Endothelial cell of umbilical vein (primary cell): Measurements from ENCODE around the gene ZNF609.

Experiments used
- EZH2 ChIP-seq: IDR thresholded peaks from 2 replicates; pipeline ENCODE4 v1.6.1; 2012; ENCODE audit warnings: borderline replicate concordance, low read depth, mild to moderate bottlenecking, moderate library complexity, low read length, inconsistent platforms; ENCODE audit not compliant: severe bottlenecking
- FOS ChIP-seq: IDR thresholded peaks from 2 replicates; pipeline ENCODE4 v1.6.1; 2011; ENCODE audit warnings: mild to moderate bottlenecking, low read length, moderate library complexity, borderline replicate concordance; ENCODE audit not compliant: insufficient read depth
- GATA2 ChIP-seq: IDR thresholded peaks from 2 replicates; pipeline ENCODE4 v1.7.0; 2011; ENCODE audit warnings: low read depth, mild to moderate bottlenecking, moderate library complexity, mixed read lengths, low read length; ENCODE audit not compliant: insufficient read length, insufficient read depth
- MAX ChIP-seq: IDR thresholded peaks from 2 replicates; pipeline ENCODE4 v1.6.1; 2011; ENCODE audit not compliant: insufficient read depth, insufficient read length
- MYC ChIP-seq: IDR thresholded peaks from one replicate; pipeline ENCODE4 v1.6.1; 2011; ENCODE audit warnings: mild to moderate bottlenecking, low read depth, low read length
- POLR2A ChIP-seq: IDR thresholded peaks from 2 replicates; pipeline ENCODE4 v1.6.1; 2012; ENCODE audit warnings: low read depth, mild to moderate bottlenecking, control low read depth, low read length
- POLR2AphosphoS5 ChIP-seq: IDR thresholded peaks from 2 replicates; pipeline ENCODE4 v1.6.1; 2012; ENCODE audit warnings: low read depth, mild to moderate bottlenecking, control low read depth, low read length, moderate library complexity; ENCODE audit not compliant: insufficient read depth
- TF ChIP-seq, protein P1 (sequence below), 2 donors: IDR thresholded peaks; 1 replicate in 1 of 2; 2 replicates in 1 of 2; pipeline ENCODE4 v1.5.1; 2011; ENCODE audit warnings: low read length in 2 of 2, mild to moderate bottlenecking in 2 of 2, moderate library complexity in 2 of 2, control low read depth in 1 of 2, inconsistent platforms in 1 of 2, low read depth in 1 of 2; ENCODE audit not compliant: insufficient read depth in 1 of 2; ENCODE audit errors: extremely low read depth in 1 of 2

DNA sequence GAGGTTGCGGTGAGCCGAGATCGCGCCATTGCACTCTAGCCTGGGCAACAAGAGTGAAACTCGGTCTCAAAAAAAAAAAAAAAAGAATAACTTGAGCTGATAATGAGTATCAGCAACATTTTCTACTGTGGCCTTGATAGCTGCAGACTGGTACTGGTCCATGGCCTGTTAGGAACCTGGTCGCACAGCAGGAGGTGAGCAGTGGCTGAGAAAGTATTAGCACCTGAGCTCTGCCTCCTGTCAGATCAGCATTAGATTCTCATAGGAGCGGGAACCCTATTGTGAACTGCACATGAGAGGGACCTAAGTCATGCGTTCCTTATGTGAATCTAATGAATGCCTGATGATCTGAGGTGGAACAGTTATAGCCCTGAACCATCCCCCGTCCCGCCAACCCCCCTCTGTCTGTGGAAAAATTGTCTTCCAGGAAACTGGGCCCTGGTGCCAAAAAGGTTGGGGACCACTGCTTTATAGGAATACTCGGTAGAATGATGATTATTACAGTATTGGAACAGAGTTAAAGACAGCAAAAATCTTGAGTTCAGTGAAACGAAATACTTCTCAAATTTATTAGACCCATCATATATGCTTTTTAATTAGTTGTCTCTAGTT is 126.0 kb downstream of the ZNF609 start:
- TF ChIP-seq, protein P1, sequence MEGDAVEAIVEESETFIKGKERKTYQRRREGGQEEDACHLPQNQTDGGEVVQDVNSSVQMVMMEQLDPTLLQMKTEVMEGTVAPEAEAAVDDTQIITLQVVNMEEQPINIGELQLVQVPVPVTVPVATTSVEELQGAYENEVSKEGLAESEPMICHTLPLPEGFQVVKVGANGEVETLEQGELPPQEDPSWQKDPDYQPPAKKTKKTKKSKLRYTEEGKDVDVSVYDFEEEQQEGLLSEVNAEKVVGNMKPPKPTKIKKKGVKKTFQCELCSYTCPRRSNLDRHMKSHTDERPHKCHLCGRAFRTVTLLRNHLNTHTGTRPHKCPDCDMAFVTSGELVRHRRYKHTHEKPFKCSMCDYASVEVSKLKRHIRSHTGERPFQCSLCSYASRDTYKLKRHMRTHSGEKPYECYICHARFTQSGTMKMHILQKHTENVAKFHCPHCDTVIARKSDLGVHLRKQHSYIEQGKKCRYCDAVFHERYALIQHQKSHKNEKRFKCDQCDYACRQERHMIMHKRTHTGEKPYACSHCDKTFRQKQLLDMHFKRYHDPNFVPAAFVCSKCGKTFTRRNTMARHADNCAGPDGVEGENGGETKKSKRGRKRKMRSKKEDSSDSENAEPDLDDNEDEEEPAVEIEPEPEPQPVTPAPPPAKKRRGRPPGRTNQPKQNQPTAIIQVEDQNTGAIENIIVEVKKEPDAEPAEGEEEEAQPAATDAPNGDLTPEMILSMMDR (IDR thresholded peaks at IDR 0.05; ENCODE audit: extremely low read depth in 1 of 2, insufficient read depth in 1 of 2, low read depth in 1 of 2, low read length in 2 of 2), result no peak
- TF ChIP-seq EZH2, result no peak
- TF ChIP-seq POLR2A, result no peak
- no peak for TF ChIP-seq POLR2AphosphoS5
- TF ChIP-seq MYC, result no peak
- TF ChIP-seq FOS, result no peak
- no peak for TF ChIP-seq GATA2
- TF ChIP-seq MAX, result no peak
